ENCODE data around the gene FAM13A.
"Not testable (repeated sequence)": the region's sequence is repeated elsewhere in the genome, so short reads cannot be mapped to it uniquely, and the experiment has no call there.

The FAM13A gene

GRCh38 chr4:89009115-89009514, 47.9 kb downstream of the FAM13A start:
- in situ Hi-C loops (cut with HindIII; ENCODE audit: low pct_ligation_motif_present, low sequenced_read_pairs), result loop anchor here (25.0 kb wide), 1 partner anchor 197 kb away; no protein-coding TSS in a partner anchor
- H3K27ac ChIP-seq, result no peak overlapping the region
- DNase-seq, result no peak

GRCh38 chr4:89008166-89008565, 48.8 kb downstream of the FAM13A start:
- no peak for DNase-seq
- no peak overlapping the region for H3K4me3 ChIP-seq (ENCODE audit: low read depth, low read length)
- in situ Hi-C loops (cut with HindIII; ENCODE audit: low pct_ligation_motif_present, low sequenced_read_pairs), result loop anchor here (25.0 kb wide), 1 partner anchor 196 kb away; no protein-coding TSS in a partner anchor
- H3K36me3 ChIP-seq (replicated peaks), result no peaks in the 10 kb centered on the region
- H3K27me3 ChIP-seq (replicated peaks), result no peaks in the 10 kb centered on the region
- no peak for TF ChIP-seq CTCF (IDR thresholded peaks at IDR 0.05; ENCODE audit: low read depth, low read length, missing control alignments)
- H3K27ac ChIP-seq, result no peak overlapping the region

More at GRCh38 chr4:89009115-89009514, 47.9 kb downstream of the FAM13A start:
- TF ChIP-seq CTCF (IDR thresholded peaks at IDR 0.05; ENCODE audit: low read depth, low read length, missing control alignments), result no peak
- Histone ChIP-seq H3K4me3 (ENCODE audit: low read depth, low read length) (no peak overlapping the region), H3K27me3 (replicated peaks) (no peaks in the 10 kb centered on the region), H3K36me3 (replicated peaks) (no peaks in the 10 kb centered on the region)

GRCh38 chr4:89007338-89007939, 49.5 kb downstream of the FAM13A start:
- in situ Hi-C loops (cut with HindIII; ENCODE audit: low pct_ligation_motif_present, low sequenced_read_pairs), result loop anchor here (25.0 kb wide), 1 partner anchor 195 kb away; no protein-coding TSS in a partner anchor
- Histone ChIP-seq H3K4me3 (ENCODE audit: low read depth, low read length) (no peak overlapping the region), H3K27me3 (replicated peaks) (no peaks in the 10 kb centered on the region), H3K36me3 (replicated peaks) (no peaks in the 10 kb centered on the region), H3K27ac (no peak overlapping the region)
- TF ChIP-seq CTCF (IDR thresholded peaks at IDR 0.05; ENCODE audit: low read depth, low read length, missing control alignments), result no peak
- no peak for DNase-seq

GRCh38 chr4:89006307-89006706, 50.7 kb downstream of the FAM13A start:
- Histone ChIP-seq H3K27ac (no peak overlapping the region), H3K36me3 (replicated peaks) (no peaks in the 10 kb centered on the region), H3K27me3 (replicated peaks) (no peaks in the 10 kb centered on the region), H3K4me3 (ENCODE audit: low read depth, low read length) (no peak overlapping the region)
- no peak for TF ChIP-seq CTCF (IDR thresholded peaks at IDR 0.05; ENCODE audit: low read depth, low read length, missing control alignments)
- in situ Hi-C loops (cut with HindIII; ENCODE audit: low pct_ligation_motif_present, low sequenced_read_pairs), result loop anchor here (25.0 kb wide), 1 partner anchor 194 kb away; no protein-coding TSS in a partner anchor
- DNase-seq, result no peak

GRCh38 chr4:89005066-89005465, 51.9 kb downstream of the FAM13A start:
- in situ Hi-C loops (cut with HindIII; ENCODE audit: low pct_ligation_motif_present, low sequenced_read_pairs), result loop anchor here (25.0 kb wide), 1 partner anchor 193 kb away; no protein-coding TSS in a partner anchor
- not testable (repeated sequence) for H3K27me3 ChIP-seq (replicated peaks)

GRCh38 chr4:89001647-89002445, 55.1 kb downstream of the FAM13A start:
- TF ChIP-seq CTCF (IDR thresholded peaks at IDR 0.05; ENCODE audit: low read depth, low read length, missing control alignments), result no peak
- Histone ChIP-seq H3K27ac (no peak overlapping the region), H3K4me3 (ENCODE audit: low read depth, low read length) (no peak overlapping the region), H3K36me3 (replicated peaks) (no peaks in the 10 kb centered on the region), H3K27me3 (replicated peaks) (no peaks in the 10 kb centered on the region)
- DNase-seq, result no peak
- in situ Hi-C loops (cut with HindIII; ENCODE audit: low pct_ligation_motif_present, low sequenced_read_pairs), result loop anchor here (25.0 kb wide), 1 partner anchor 190 kb away; no protein-coding TSS in a partner anchor

More at GRCh38 chr4:89005066-89005465, 51.9 kb downstream of the FAM13A start:
- H3K27ac ChIP-seq; H3K4me3 ChIP-seq (ENCODE audit: low read depth, low read length); H3K36me3 ChIP-seq (replicated peaks); DNase-seq: not testable (repeated sequence)
